Measurements from ENCODE around the gene KANTR. TPM values are rescaled to one million over a fixed set of nuclear protein-coding genes. Genes with fewer than 3 reads are reported as not detected.

KANTR gene
- total RNA-seq, 2 experiments from 2014 or later, result 6.2 to 6.8 TPM

DNA sequence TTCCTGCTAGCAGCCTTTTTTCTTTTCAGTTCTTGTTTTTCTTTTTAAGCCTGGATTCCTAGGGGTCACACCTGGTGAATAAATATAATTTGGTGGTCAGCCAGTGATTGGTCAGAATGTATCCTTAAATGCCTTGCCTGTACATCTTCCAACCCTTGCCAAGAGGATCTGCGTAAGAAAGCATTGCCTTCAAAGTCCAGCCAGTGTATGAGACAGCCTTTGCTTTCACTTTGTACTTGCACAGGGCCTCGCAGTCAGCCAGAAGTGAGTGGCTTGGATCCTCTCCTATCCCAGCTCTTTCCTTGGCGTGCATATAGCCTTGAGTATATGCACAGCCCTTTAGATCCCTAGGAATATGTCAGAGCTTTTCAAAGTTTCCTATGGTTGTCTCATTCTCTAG is 22.2 kb downstream of the KANTR start:
- Mint-ChIP-seq H3K27me3 (no peaks in the 10 kb centered on the region), H3K27ac (no peak overlapping the region), H3K4me1 (ENCODE audit: low read depth) (peaks cover 4% of the 10 kb centered on the region), H3K36me3 (ENCODE audit: low read depth) (peaks cover 11% of the 10 kb centered on the region), H3K9me3 (no peaks in the 10 kb centered on the region), H3K4me3 (no peak overlapping the region)
- Histone ChIP-seq H3K27ac (ENCODE audit: low read depth in 1 of 2, low read length in 2 of 2) (no peak overlapping the region), H3K4me3 (ENCODE audit: low read length) (no peak overlapping the region), H3K9me3 (ENCODE audit: control insufficient read depth in 1 of 2, insufficient read depth in 1 of 2, low read length in 2 of 2) (no peaks in the 10 kb centered on the region), H3K4me1 (ENCODE audit: insufficient read depth, low read length) (no peaks in the 10 kb centered on the region), H3K36me3 (ENCODE audit: insufficient read depth, low read length) (no peaks in the 10 kb centered on the region), H3K27me3 (ENCODE audit: control insufficient read depth in 1 of 2, insufficient read depth in 2 of 2, low read length in 2 of 2) (no peaks in the 10 kb centered on the region)
- no peak for DNase-seq
- no peak for ATAC-seq (ENCODE audit: poor library complexity)
- TF ChIP-seq, protein P1, sequence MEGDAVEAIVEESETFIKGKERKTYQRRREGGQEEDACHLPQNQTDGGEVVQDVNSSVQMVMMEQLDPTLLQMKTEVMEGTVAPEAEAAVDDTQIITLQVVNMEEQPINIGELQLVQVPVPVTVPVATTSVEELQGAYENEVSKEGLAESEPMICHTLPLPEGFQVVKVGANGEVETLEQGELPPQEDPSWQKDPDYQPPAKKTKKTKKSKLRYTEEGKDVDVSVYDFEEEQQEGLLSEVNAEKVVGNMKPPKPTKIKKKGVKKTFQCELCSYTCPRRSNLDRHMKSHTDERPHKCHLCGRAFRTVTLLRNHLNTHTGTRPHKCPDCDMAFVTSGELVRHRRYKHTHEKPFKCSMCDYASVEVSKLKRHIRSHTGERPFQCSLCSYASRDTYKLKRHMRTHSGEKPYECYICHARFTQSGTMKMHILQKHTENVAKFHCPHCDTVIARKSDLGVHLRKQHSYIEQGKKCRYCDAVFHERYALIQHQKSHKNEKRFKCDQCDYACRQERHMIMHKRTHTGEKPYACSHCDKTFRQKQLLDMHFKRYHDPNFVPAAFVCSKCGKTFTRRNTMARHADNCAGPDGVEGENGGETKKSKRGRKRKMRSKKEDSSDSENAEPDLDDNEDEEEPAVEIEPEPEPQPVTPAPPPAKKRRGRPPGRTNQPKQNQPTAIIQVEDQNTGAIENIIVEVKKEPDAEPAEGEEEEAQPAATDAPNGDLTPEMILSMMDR (IDR thresholded peaks at IDR 0.05), result no peak
- intact Hi-C loops (cut with DNase I, micrococcal nuclease), result no loop called here
- POLR2A ChIA-PET, result no interaction called here
- CTCF ChIA-PET, result no interaction called here

DNA sequence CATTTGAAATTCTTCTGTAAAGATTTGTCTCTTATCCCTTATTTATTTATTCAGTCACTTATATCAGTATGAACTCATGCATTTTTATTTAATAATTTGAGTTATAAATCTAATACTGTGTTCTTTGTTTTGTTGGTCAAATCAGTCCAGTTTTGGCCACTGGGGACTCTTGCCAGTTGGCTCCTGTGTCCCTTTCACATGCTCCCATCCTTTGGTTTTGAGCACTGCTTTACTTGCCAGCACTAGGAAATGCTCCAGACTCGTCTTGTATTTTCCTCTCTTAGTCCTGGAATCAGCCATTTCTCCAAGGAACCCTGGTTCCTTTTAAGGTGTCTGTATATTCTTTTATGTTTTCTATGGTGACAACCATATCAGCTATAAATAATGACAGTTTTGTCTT is 28.1 kb downstream of the KANTR start:
- intact Hi-C loops (cut with DNase I, micrococcal nuclease), result no loop called here
- Histone ChIP-seq H3K27ac (ENCODE audit: low read depth in 1 of 2, low read length in 2 of 2) (no peak overlapping the region), H3K4me1 (ENCODE audit: insufficient read depth, low read length) (no peaks in the 10 kb centered on the region), H3K4me3 (ENCODE audit: low read length) (no peak overlapping the region), H3K36me3 (ENCODE audit: insufficient read depth, low read length) (no peaks in the 10 kb centered on the region), H3K9me3 (ENCODE audit: control insufficient read depth in 1 of 2, insufficient read depth in 1 of 2, low read length in 2 of 2) (no peaks in the 10 kb centered on the region), H3K27me3 (ENCODE audit: control insufficient read depth in 1 of 2, insufficient read depth in 2 of 2, low read length in 2 of 2) (no peaks in the 10 kb centered on the region)
- ATAC-seq (ENCODE audit: poor library complexity) (no peak), DNase-seq (no peak)
- ChIA-PET POLR2A (no interaction called here), CTCF (no interaction called here)
- Mint-ChIP-seq H3K36me3 (ENCODE audit: low read depth) (peaks cover 13% of the 10 kb centered on the region), H3K27me3 (no peaks in the 10 kb centered on the region), H3K4me1 (ENCODE audit: low read depth) (peaks cover 25% of the 10 kb centered on the region), H3K4me3 (no peak overlapping the region), H3K9me3 (no peaks in the 10 kb centered on the region), H3K27ac (no peak overlapping the region)
- TF ChIP-seq, protein P1 (IDR thresholded peaks at IDR 0.05), result no peak

DNA sequence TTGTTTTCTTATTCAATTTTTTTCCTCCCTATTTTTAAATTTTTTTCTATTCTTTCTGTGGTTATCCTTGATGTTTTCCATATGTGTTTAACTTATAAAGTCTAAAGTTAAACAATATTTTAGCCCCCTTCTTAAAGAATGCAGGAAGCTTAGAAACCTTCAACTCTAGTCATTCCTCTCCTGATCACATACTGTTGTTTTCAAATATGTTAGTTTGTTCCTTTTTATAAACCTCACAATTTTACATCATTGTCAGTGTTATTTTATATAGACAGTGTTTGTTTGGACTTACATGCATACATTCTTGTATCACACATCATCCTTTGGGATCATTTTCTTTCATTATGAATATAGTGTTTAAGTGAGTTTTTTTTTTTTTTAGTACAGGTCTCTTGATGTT is 31.6 kb downstream of the KANTR start:
- CTCF ChIA-PET, result no interaction called here
- intact Hi-C loops (cut with DNase I, micrococcal nuclease), result no loop called here
- peaks cover 15% of the 10 kb centered on the region for H3K36me3 Mint-ChIP-seq (ENCODE audit: low read depth)
- Histone ChIP-seq H3K4me1 (ENCODE audit: insufficient read depth, low read length) (no peaks in the 10 kb centered on the region), H3K27me3 (ENCODE audit: control insufficient read depth in 1 of 2, insufficient read depth in 2 of 2, low read length in 2 of 2) (no peaks in the 10 kb centered on the region), H3K36me3 (ENCODE audit: insufficient read depth, low read length) (no peaks in the 10 kb centered on the region), H3K9me3 (ENCODE audit: control insufficient read depth in 1 of 2, insufficient read depth in 1 of 2, low read length in 2 of 2) (no peaks in the 10 kb centered on the region), H3K27ac (ENCODE audit: low read depth in 1 of 2, low read length in 2 of 2) (no peak overlapping the region), H3K4me3 (ENCODE audit: low read length) (no peak overlapping the region)
- ATAC-seq (ENCODE audit: poor library complexity), result no peak
- no peak overlapping the region for H3K4me3 Mint-ChIP-seq
- no peaks in the 10 kb centered on the region for H3K27me3 Mint-ChIP-seq
- no peaks in the 10 kb centered on the region for H3K9me3 Mint-ChIP-seq
- peaks cover 25% of the 10 kb centered on the region for H3K4me1 Mint-ChIP-seq (ENCODE audit: low read depth)
- TF ChIP-seq, protein P1 (IDR thresholded peaks at IDR 0.05), result no peak
- POLR2A ChIA-PET, result no interaction called here
- no peak overlapping the region for H3K27ac Mint-ChIP-seq
- no peak for DNase-seq
